Activated B cell treated with CpG ODN at 0.5 μM for 24 hours (primary cell): ENCODE measurements around the gene TNFRSF21. TPM values are rescaled to one million over a fixed set of nuclear protein-coding genes. Genes with fewer than 3 reads are reported as not detected.

Experiments used
- ATAC-seq: fragments of 200-7000 bp; cut with Tn5 transposase; one replicate; pipeline ENCODE4 v1.10.0; 2021; ENCODE audit warnings: low read depth, mild to moderate bottlenecking, moderate library complexity
- CTCF ChIA-PET: fragments of 350-600 bp; sonication (Branson Sonifier 250); formaldehyde crosslinking; loops from one replicate; lab custom pipeline; 2021; ENCODE audit warnings: antibody characterized with exemption; lab: Charles Lee
- POLR2A ChIA-PET: fragments of 350-600 bp; sonication (Branson Sonifier 250); formaldehyde crosslinking; loops from one replicate; lab custom pipeline; 2021; ENCODE audit warnings: antibody characterized with exemption; lab: Charles Lee
- DNase-seq: peaks from one replicate; pipeline ENCODE4 v3.0.0; 2022
- H3K27ac Mint-ChIP-seq: one replicate; pipeline ENCODE4 v1.8.0; 2020; ENCODE audit warnings: mixed read lengths
- H3K27me3 Mint-ChIP-seq: one replicate; pipeline ENCODE4 v1.8.0; 2021; ENCODE audit warnings: mixed read lengths
- H3K36me3 Mint-ChIP-seq: one replicate; pipeline ENCODE4 v1.8.0; 2021; ENCODE audit warnings: low read depth, mixed read lengths
- H3K4me1 Mint-ChIP-seq: one replicate; pipeline ENCODE4 v1.8.0; 2021; ENCODE audit warnings: mixed read lengths
- H3K4me3 Mint-ChIP-seq: one replicate; pipeline ENCODE4 v1.8.0; 2020; ENCODE audit warnings: mild to moderate bottlenecking, mixed read lengths
- H3K9me3 Mint-ChIP-seq: one replicate; pipeline ENCODE4 v1.8.0; 2020; ENCODE audit warnings: mixed read lengths
- CTCF ChIP-seq: fragments of 200-600 bp; IDR thresholded peaks from one replicate; pipeline ENCODE4 v1.8.0; 2022; ENCODE audit warnings: antibody characterized with exemption, mild to moderate bottlenecking
- intact Hi-C: fragments of 100-400 bp; cut with micrococcal nuclease; formaldehyde crosslinking; loops from one replicate; pipeline ENCODE4 v1.15.1; 2024
- total RNA-seq: library from RNA; stranded (reverse); gene quantifications from 2 replicates; pipeline ENCODE4 v1.2.3, GENCODE V29; 2022

Gene TNFRSF21
- total RNA-seq, 1 donor from 2014 or later = 1.0 TPM

- ChIA-PET CTCF (no interaction called here), POLR2A (interaction anchor here (0.9 to 1.6 kb wide), 3 partner anchors 40 to 235 kb away, joined by 3 to 7 read pairs (median 4); partner anchors contain the start of gene CD2AP)
- peak overlapping the region; percentile 83 for H3K27ac Mint-ChIP-seq
- H3K36me3 Mint-ChIP-seq = no peaks in the 10 kb centered on the region
- DNase-seq (peak; percentile 65), ATAC-seq (peak; percentile 99)
- H3K4me1 Mint-ChIP-seq = peaks cover 36% of the 10 kb centered on the region
- H3K9me3 Mint-ChIP-seq = no peaks in the 10 kb centered on the region
- intact Hi-C loops = loop anchor here (1.0 to 5.0 kb wide), 4 partner anchors 67 to 1112 kb away; partner anchors contain the start of genes CD2AP, CYP39A1, SLC25A27 and TNFRSF21
- H3K4me3 Mint-ChIP-seq = peak overlapping the region; percentile 59
- H3K27me3 Mint-ChIP-seq = no peaks in the 10 kb centered on the region
- TF ChIP-seq CTCF = no peak
These were observed 67.0 kb downstream of the TNFRSF21 start for GRCh38 chr6:47242483-47243386.

- intact Hi-C loops = loop anchor here (1.0 to 5.0 kb wide), 4 partner anchors 67 to 1111 kb away; partner anchors contain the start of genes CD2AP, CYP39A1, SLC25A27 and TNFRSF21
- DNase-seq (no peak), ATAC-seq (no peak)
- no peaks in the 10 kb centered on the region for H3K27me3 Mint-ChIP-seq
- ChIA-PET CTCF (no interaction called here), POLR2A (interaction anchor here (0.9 to 1.6 kb wide), 3 partner anchors 39 to 236 kb away, joined by 3 to 7 read pairs (median 4); partner anchors contain the start of gene CD2AP)
- no peaks in the 10 kb centered on the region for H3K36me3 Mint-ChIP-seq
- peaks cover 30% of the 10 kb centered on the region for H3K4me1 Mint-ChIP-seq
- peak overlapping the region; percentile 59 for H3K4me3 Mint-ChIP-seq
- H3K27ac Mint-ChIP-seq = peak overlapping the region; percentile 83
- TF ChIP-seq CTCF = no peak
- H3K9me3 Mint-ChIP-seq = no peaks in the 10 kb centered on the region
These were observed 67.8 kb downstream of the TNFRSF21 start for GRCh38 chr6:47241742-47242482.

GRCh38 chr6:47240277-47240890 is 69.3 kb downstream of the TNFRSF21 start:
- intact Hi-C loops = loop anchor here (5.0 kb wide), 1 partner anchor 237 kb away; the partner anchor contains the start of gene CD2AP
- peaks cover 24% of the 10 kb centered on the region for H3K4me1 Mint-ChIP-seq

GRCh38 chr6:47239546-47239945 is 70.2 kb downstream of the TNFRSF21 start:
- Mint-ChIP-seq H3K4me3 (no peak overlapping the region), H3K36me3 (no peaks in the 10 kb centered on the region), H3K27me3 (no peaks in the 10 kb centered on the region), H3K27ac (no peak overlapping the region), H3K4me1 (peaks cover 21% of the 10 kb centered on the region), H3K9me3 (no peaks in the 10 kb centered on the region)
- intact Hi-C loops = no loop called here
- ChIA-PET CTCF (no interaction called here), POLR2A (no interaction called here)
- DNase-seq = no peak
- ATAC-seq = no peak
- no peak for TF ChIP-seq CTCF

More at GRCh38 chr6:47240277-47240890, 69.3 kb downstream of the TNFRSF21 start:
- H3K36me3 Mint-ChIP-seq = no peaks in the 10 kb centered on the region
- ChIA-PET CTCF (no interaction called here), POLR2A (no interaction called here)
- no peaks in the 10 kb centered on the region for H3K27me3 Mint-ChIP-seq
- no peak for TF ChIP-seq CTCF
- no peak for DNase-seq
- H3K9me3 Mint-ChIP-seq = no peaks in the 10 kb centered on the region
- no peak overlapping the region for H3K4me3 Mint-ChIP-seq
- no peak overlapping the region for H3K27ac Mint-ChIP-seq
- ATAC-seq = no peak
